Progenitor cell of endocrine pancreas (in vitro differentiated cells): Measurements from ENCODE around the gene POU2AF1. TPM values are rescaled to one million over a fixed set of nuclear protein-coding genes. Genes with fewer than 3 reads are reported as not detected.

ENCODE experiments used
- DNase-seq: peaks from one replicate; pipeline ENCODE4 v3.0.0; 2021; ENCODE audit warnings: low spot score; ENCODE audit not compliant: unreplicated experiment
- H3K27ac Mint-ChIP-seq: 2 replicates; pipeline ENCODE4 v1.8.0; 2021; ENCODE audit warnings: mild to moderate bottlenecking, moderate library complexity, mixed read lengths
- H3K27me3 Mint-ChIP-seq: 2 replicates; pipeline ENCODE4 v1.8.0; 2021; ENCODE audit warnings: mixed read lengths
- H3K36me3 Mint-ChIP-seq: 2 replicates; pipeline ENCODE4 v1.8.0; 2022; ENCODE audit warnings: mixed read lengths; ENCODE audit not compliant: insufficient read depth
- H3K4me1 Mint-ChIP-seq: 2 replicates; pipeline ENCODE4 v1.8.0; 2021; ENCODE audit warnings: low read depth, mixed read lengths
- H3K4me3 Mint-ChIP-seq: 2 replicates; pipeline ENCODE4 v1.8.0; 2021; ENCODE audit warnings: low read depth, mild to moderate bottlenecking, moderate library complexity, mixed read lengths
- H3K9me3 Mint-ChIP-seq: 2 replicates; pipeline ENCODE4 v1.8.0; 2021; ENCODE audit warnings: low read depth, mixed read lengths
- CTCF ChIP-seq: fragments of 200-600 bp; sonication (generic); IDR thresholded peaks from one replicate; pipeline ENCODE4 v1.5.0; 2021; ENCODE audit warnings: antibody characterized with exemption, mild to moderate bottlenecking; ENCODE audit not compliant: unreplicated experiment
- total RNA-seq: library from RNA; stranded (reverse); gene quantifications from 2 replicates; pipeline ENCODE4 v1.2.1, GENCODE V29; 2021

The POU2AF1 gene
- total RNA-seq, 1 donor from 2014 or later, result 0.43 TPM

- Mint-ChIP-seq H3K27ac (peak overlapping the region; percentile 6), H3K36me3 (no peaks in the 10 kb centered on the region), H3K27me3 (peaks cover 10% of the 10 kb centered on the region), H3K4me3 (no peak overlapping the region), H3K4me1 (peaks cover 6% of the 10 kb centered on the region), H3K9me3 (no peaks in the 10 kb centered on the region)
- DNase-seq, result no peak
- TF ChIP-seq CTCF, result no peak
These were observed 38.8 kb upstream of the POU2AF1 start for GRCh38 chr11:111417766-111418435.

- TF ChIP-seq CTCF, result no peak
- no peak for DNase-seq
- Mint-ChIP-seq H3K36me3 (no peaks in the 10 kb centered on the region), H3K9me3 (no peaks in the 10 kb centered on the region), H3K27me3 (peaks cover 14% of the 10 kb centered on the region), H3K4me1 (peaks cover 6% of the 10 kb centered on the region), H3K4me3 (no peak overlapping the region), H3K27ac (peak overlapping the region; percentile 6)
These were observed 38.1 kb upstream of the POU2AF1 start for GRCh38 chr11:111417011-111417765.

- Mint-ChIP-seq H3K4me3 (no peak overlapping the region), H3K27ac (no peak overlapping the region), H3K36me3 (no peaks in the 10 kb centered on the region), H3K27me3 (peaks cover 14% of the 10 kb centered on the region), H3K9me3 (no peaks in the 10 kb centered on the region), H3K4me1 (peaks cover 6% of the 10 kb centered on the region)
- no peak for TF ChIP-seq CTCF
- DNase-seq, result no peak
These were observed 37.3 kb upstream of the POU2AF1 start for GRCh38 chr11:111416231-111416960.

GRCh38 chr11:111414936-111415335, 35.9 kb upstream of the POU2AF1 start:
- TF ChIP-seq CTCF, result no peak
- no peaks in the 10 kb centered on the region for H3K9me3 Mint-ChIP-seq
- H3K4me3 Mint-ChIP-seq, result no peak overlapping the region
- no peak overlapping the region for H3K27ac Mint-ChIP-seq
- DNase-seq, result no peak
- no peaks in the 10 kb centered on the region for H3K36me3 Mint-ChIP-seq
- peaks cover 6% of the 10 kb centered on the region for H3K4me1 Mint-ChIP-seq
- peaks cover 18% of the 10 kb centered on the region for H3K27me3 Mint-ChIP-seq

- Mint-ChIP-seq H3K27me3 (peaks cover 18% of the 10 kb centered on the region), H3K9me3 (no peaks in the 10 kb centered on the region), H3K36me3 (no peaks in the 10 kb centered on the region), H3K27ac (no peak overlapping the region), H3K4me3 (no peak overlapping the region), H3K4me1 (peaks cover 6% of the 10 kb centered on the region)
- no peak for DNase-seq
- no peak for TF ChIP-seq CTCF
These were observed 35.3 kb upstream of the POU2AF1 start for GRCh38 chr11:111414267-111414931.
